H1 (cell line): ENCODE data around the gene GPC6. TPM values are rescaled to one million over a fixed set of nuclear protein-coding genes. Genes with fewer than 3 reads are reported as not detected.

Experiments used
- NANOG ChIP-seq: IDR thresholded peaks from 2 replicates; pipeline ENCODE4 v1.6.1; 2011; ENCODE audit warnings: low read length, low read depth, mild to moderate bottlenecking, inconsistent platforms; ENCODE audit not compliant: insufficient read depth, poor library complexity, severe bottlenecking
- POU5F1 ChIP-seq: IDR thresholded peaks from 2 replicates; pipeline ENCODE4 v1.6.1; 2011; ENCODE audit warnings: low read depth, mild to moderate bottlenecking, low read length, moderate library complexity
- RXRA ChIP-seq: IDR thresholded peaks from 2 replicates; pipeline ENCODE4 v1.6.1; 2011; ENCODE audit warnings: low read depth, mild to moderate bottlenecking, low read length, moderate library complexity; ENCODE audit not compliant: insufficient read depth
- polyA plus RNA-seq, 7 experiments: library from polyadenylated mRNA; depleted of rRNA in 3 of 7; stranded (reverse) in 5 of 7; unstranded in 2 of 7; fragments of >200 nt in 5 of 7; fragments of 200-250 nt in 2 of 7; gene quantifications; 1 replicate in 5 of 7; 2 replicates in 1 of 7; 4 replicates in 1 of 7; pipeline versions ENCODE4 v1.2.1 to v1.2.3, GENCODE V29; 2011 to 2013; ENCODE audit warnings: missing spikeins in 2 of 7, mixed read lengths in 2 of 7
- total RNA-seq: library from RNA; stranded (reverse); fragmentation: NEBNext Ultra II Directional; extraction: Animal tissue kit (Norgen Biotek cat#: 25700); gene quantifications from 2 replicates; pipeline ENCODE4 v1.2.1, GENCODE V29; 2021

The GPC6 gene
- total and polyA plus RNA-seq, 2 of the 8 experiments (the other 6 are each of a cell fraction or from before 2014, with no cell fraction given): 5.4 to 12.0 TPM

DNA sequence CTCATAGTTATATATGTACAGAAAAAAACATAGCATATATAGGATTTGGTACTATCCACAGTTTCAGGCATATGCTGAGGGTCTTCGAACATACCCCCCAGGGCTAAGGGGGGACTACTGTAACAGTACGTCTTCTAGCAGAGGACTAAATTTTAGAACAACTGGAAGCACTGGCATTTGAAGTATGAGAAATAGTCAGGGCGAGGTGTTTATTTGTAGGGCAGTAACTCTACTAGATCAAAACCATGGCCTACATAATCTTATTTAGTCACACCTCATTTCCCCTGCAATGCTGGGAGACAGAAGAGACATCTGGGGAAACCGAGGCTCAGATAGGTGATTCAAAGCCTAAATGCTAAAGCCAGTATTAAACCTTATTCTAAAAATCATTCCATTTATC lies 1007.2 kb downstream of the GPC6 start (continued):
- no peak for TF ChIP-seq POU5F1
- TF ChIP-seq RXRA: no peak
- TF ChIP-seq NANOG: no peak
- TF ChIP-seq, all 59 proteins: peak for 0
